NB4 (cell line): ENCODE measurements around the gene STT3A.

Experiments used
- CTCF ChIP-seq: IDR thresholded peaks from one replicate; pipeline ENCODE4 v1.5.1; 2012; ENCODE audit warnings: low read depth, low read length
- MYC ChIP-seq: IDR thresholded peaks from 2 replicates; pipeline ENCODE4 v1.6.1; 2011; ENCODE audit warnings: low read depth, low read length
- POLR2A ChIP-seq: IDR thresholded peaks from 2 replicates; pipeline ENCODE4 v1.6.1; 2011; ENCODE audit warnings: mild to moderate bottlenecking; ENCODE audit not compliant: insufficient read length; ENCODE audit errors: extremely low read depth
- TF ChIP-seq, protein P1 (sequence below): IDR thresholded peaks from 2 replicates; pipeline ENCODE4 v1.6.1; 2011; ENCODE audit warnings: low read depth, low read length

GRCh38 chr11:125559888-125560287 is 32.8 kb upstream of the STT3A start:
- TF ChIP-seq CTCF (no peak), POLR2A (no peak), MYC (no peak)
- TF ChIP-seq, protein P1, sequence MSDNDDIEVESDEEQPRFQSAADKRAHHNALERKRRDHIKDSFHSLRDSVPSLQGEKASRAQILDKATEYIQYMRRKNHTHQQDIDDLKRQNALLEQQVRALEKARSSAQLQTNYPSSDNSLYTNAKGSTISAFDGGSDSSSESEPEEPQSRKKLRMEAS = no peak
